ENCODE measurements around the gene CDH5.

DNA sequence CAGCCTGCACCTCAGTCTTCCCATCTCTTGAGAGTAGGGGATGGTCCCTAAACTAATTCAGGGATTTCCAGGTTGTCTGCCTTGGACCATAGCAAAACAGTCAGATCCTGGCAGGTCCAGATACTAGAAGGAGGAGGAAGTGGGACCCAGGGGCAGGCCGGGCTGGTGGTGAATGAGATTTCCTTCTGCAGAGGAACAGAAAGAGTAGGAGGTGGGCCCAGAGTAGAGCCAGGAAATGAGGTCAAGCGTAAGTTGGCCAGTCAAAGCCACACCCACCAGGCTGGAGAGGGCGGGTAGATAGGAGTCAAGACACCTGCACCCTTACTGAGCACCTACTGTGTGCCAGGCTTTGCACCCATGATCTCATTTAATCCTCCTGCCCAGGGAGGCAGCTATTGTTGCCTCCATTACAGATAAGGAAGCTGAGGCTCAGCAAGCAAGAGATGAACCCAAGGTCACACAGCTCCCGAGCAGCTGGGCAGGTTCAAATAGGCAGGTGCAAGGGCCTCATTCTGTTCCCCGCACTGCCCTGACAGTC lies 2.6 kb downstream of the CDH5 start:
- TF ChIP-seq EZH2phosphoT487 (IDR thresholded peaks at IDR 0.05; ENCODE audit: borderline replicate concordance, low read depth, low read length): no peak
- TF ChIP-seq CTCF (conservative IDR thresholded peaks at IDR 0.05; ENCODE audit: low read length): no peak
